GM23248 (cell line): ENCODE measurements around the gene ITIH4. TPM values are rescaled to one million over a fixed set of nuclear protein-coding genes. Genes with fewer than 3 reads are reported as not detected.

ENCODE experiments used
- DNase-seq: peaks from one replicate; pipeline ENCODE4 v3.0.0-alpha.2; 2015
- H2AFZ ChIP-seq: fragments of 200-600 bp; sonication (generic); 2 replicates; pipeline ENCODE4 v1.6.1; 2016; ENCODE audit warnings: antibody characterized with exemption
- H3F3A ChIP-seq: fragments of 200-600 bp; sonication (generic); 2 replicates; pipeline ENCODE4 v1.6.1; 2016; ENCODE audit warnings: mild to moderate bottlenecking, antibody characterized with exemption, mixed run types; ENCODE audit not compliant: insufficient read depth
- H3K27ac ChIP-seq: fragments of 200-600 bp; sonication (generic); 2 replicates; pipeline ENCODE4 v1.5.1; 2016; ENCODE audit warnings: mild to moderate bottlenecking
- H3K27me3 ChIP-seq: fragments of 200-600 bp; sonication (generic); replicated peaks from 2 replicates; pipeline ENCODE4 v1.6.1; 2016; ENCODE audit warnings: mild to moderate bottlenecking; ENCODE audit not compliant: insufficient read depth
- H3K36me3 ChIP-seq: fragments of 200-600 bp; sonication (generic); 2 replicates; pipeline ENCODE4 v1.6.1; 2016; ENCODE audit warnings: low read depth, mild to moderate bottlenecking
- H3K4me1 ChIP-seq: fragments of 200-600 bp; sonication (generic); 2 replicates; pipeline ENCODE4 v1.6.1; 2016; ENCODE audit warnings: mild to moderate bottlenecking; ENCODE audit not compliant: insufficient read depth
- H3K4me2 ChIP-seq: fragments of 200-600 bp; sonication (generic); one replicate; pipeline ENCODE4 v1.6.1; 2016; ENCODE audit warnings: mild to moderate bottlenecking; ENCODE audit not compliant: unreplicated experiment
- H3K4me3 ChIP-seq: fragments of 200-600 bp; sonication (generic); 2 replicates; pipeline ENCODE4 v1.5.1; 2016; ENCODE audit warnings: mild to moderate bottlenecking
- H3K79me2 ChIP-seq: fragments of 200-600 bp; sonication (generic); 2 replicates; pipeline ENCODE4 v1.6.1; 2016; ENCODE audit warnings: mild to moderate bottlenecking; ENCODE audit not compliant: insufficient read depth
- H3K9ac ChIP-seq: fragments of 200-600 bp; sonication (generic); 2 replicates; pipeline ENCODE4 v1.6.1; 2016; ENCODE audit warnings: mild to moderate bottlenecking
- H3K9me2 ChIP-seq: fragments of 200-600 bp; sonication (generic); 2 replicates; pipeline ENCODE4 v1.6.1; 2016; ENCODE audit warnings: mixed run types, mild to moderate bottlenecking, moderate library complexity; ENCODE audit not compliant: insufficient read depth
- H3K9me3 ChIP-seq: fragments of 200-600 bp; sonication (generic); one replicate; pipeline ENCODE4 v1.6.1; 2017; ENCODE audit warnings: low read depth
- H4K20me1 ChIP-seq: fragments of 200-600 bp; sonication (generic); 2 replicates; pipeline ENCODE4 v1.6.0; 2016; ENCODE audit not compliant: insufficient read depth
- EZH2 ChIP-seq: fragments of 200-600 bp; sonication (generic); IDR thresholded peaks from 2 replicates; pipeline ENCODE4 v1.6.1; 2018; ENCODE audit warnings: antibody characterized with exemption, mild to moderate bottlenecking; ENCODE audit not compliant: insufficient read depth, poor library complexity, severe bottlenecking
- EZH2phosphoT487 ChIP-seq: fragments of 200-600 bp; sonication (generic); IDR thresholded peaks from 2 replicates; pipeline ENCODE4 v1.6.1; 2018; ENCODE audit warnings: antibody characterized with exemption, moderate library complexity, mild to moderate bottlenecking, low read depth; ENCODE audit not compliant: insufficient read depth
- WGBS, 2 experiments: methylation state at CpG; one replicate each; pipeline ENCODE4 v1.1.6; 2015 to 2017; ENCODE audit warnings: low lambda C conversion rate in 2 of 2, low coverage in 1 of 2; ENCODE audit errors: missing lambda C conversion rate in 2 of 2; 5-methylcytosine and 5-hydroxymethylcytosine counted together
- in situ Hi-C: fragments of 300-500 bp; cut with MboI; formaldehyde crosslinking; loops from 2 replicates; pipeline ENCODE4 v1.15.0; 2020
- polyA plus RNA-seq: library from polyadenylated mRNA; unstranded; fragments of >200 nt; fragmentation: Nextera tagmentation; extraction: Ambion mirVana; gene quantifications from 2 replicates; pipeline ENCODE4 v1.2.1, GENCODE V29; 2016
- total RNA-seq: library from RNA; depleted of rRNA; stranded (reverse); fragments of >200 nt; shearing (Covaris generic); gene quantifications from 2 replicates; pipeline ENCODE4 v1.2.3, GENCODE V29; 2014

ITIH4 gene
- total and polyA plus RNA-seq, 2 experiments from 2014 or later, result 0.11 TPM; not detected in 1

DNA sequence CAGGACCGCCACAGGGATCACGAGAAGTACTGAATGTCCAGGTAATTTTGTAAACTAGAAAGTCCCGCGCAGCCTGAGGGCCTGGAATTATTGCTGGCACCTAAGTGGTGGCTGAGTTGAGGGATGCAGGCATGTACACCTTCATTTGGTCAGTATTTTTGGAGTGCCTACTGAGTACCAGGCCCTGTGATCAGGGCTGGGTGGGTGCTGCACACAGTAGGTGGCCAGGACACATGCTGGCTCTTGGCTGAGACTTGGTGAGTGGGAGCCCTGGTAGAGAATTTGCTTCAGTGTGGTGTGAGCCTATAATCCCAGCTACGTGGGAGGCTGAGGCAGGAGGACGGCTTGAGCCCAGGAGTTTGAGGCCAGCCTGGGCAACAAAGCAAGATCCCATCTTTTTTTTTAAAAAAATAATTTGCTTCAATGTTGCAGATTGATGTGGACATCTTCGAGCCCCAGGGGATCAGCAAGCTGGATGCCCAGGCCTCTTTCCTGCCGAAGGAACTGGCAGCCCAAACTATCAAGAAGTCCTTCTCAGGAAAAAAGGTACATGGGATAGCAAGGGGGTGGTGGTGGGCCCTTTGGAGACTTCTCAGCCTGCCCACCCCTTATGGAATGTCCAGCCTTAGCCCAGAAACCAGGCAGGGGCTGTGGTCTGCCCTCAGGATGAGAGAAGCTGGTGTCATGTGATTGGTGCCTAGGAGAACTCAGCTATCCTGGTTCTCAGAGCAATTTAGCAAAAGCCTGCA lies 50.5 kb downstream of the ITIH4 start:
- Histone ChIP-seq H4K20me1 (no peaks in the 10 kb centered on the region), H3F3A (no peaks in the 10 kb centered on the region), H3K4me3 (no peak overlapping the region), H3K36me3 (no peaks in the 10 kb centered on the region), H3K27me3 (0 out of 2 replicates have a peak, but pooled peaks cover 8% of the 10 kb centered on the region), H2AFZ (no peak overlapping the region), H3K27ac (no peak overlapping the region), H3K9ac (no peak overlapping the region), H3K4me2 (no peak overlapping the region), H3K9me2 (no peaks in the 10 kb centered on the region), H3K9me3 (no peaks in the 10 kb centered on the region), H3K79me2 (no peaks in the 10 kb centered on the region), H3K4me1 (no peaks in the 10 kb centered on the region)
- 52 to 60% methylated on average over 8 of the region's 8 CpGs for WGBS, 2 experiments
- DNase-seq, result no peak
- in situ Hi-C loops, result no loop called here
- TF ChIP-seq EZH2, result no peak

DNA sequence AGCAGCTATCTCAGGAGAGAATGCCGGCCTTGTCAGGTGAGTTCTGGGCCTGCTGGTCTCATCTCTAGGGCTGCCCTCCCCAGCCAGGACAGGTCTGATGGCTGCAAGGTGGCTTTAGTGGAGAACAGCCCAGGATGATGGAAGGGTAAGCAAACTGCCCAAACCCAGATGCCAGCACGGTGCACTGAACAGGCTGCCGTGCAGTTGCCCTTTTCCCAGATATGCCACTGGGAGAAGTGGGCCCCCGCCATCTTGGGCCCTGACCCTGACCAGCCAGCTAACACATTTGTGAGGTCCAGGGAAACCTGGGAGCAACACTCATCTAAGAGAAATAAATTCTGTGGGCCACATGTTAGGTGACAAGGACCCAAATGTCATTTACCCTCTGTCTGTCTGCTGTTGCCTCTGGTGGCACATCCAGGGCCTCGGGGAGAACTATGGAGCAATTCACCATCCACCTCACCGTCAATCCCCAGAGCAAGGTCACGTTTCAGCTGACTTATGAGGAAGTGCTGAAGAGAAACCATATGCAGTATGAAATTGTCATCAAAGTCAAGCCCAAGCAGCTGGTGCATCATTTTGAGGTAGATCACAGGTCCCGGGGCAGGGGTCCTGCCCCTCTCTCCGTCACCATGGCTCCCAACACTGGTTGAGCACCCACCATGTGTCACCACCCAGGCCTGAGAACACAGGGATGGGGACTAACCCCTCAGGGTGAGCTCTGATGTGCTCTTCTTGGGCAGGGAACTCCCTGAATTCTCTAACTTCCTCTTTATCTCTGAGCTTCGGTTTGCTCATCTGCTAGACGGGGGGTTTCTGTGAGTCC lies 51.2 kb downstream of the ITIH4 start:
- H4K20me1 ChIP-seq, result no peaks in the 10 kb centered on the region
- in situ Hi-C loops, result no loop called here
- H3K9me2 ChIP-seq, result no peaks in the 10 kb centered on the region
- H3K9ac ChIP-seq, result no peak overlapping the region
- 0 out of 2 replicates have a peak, but pooled peaks cover 8% of the 10 kb centered on the region for H3K27me3 ChIP-seq
- no peaks in the 10 kb centered on the region for H3K79me2 ChIP-seq
- no peaks in the 10 kb centered on the region for H3K9me3 ChIP-seq
- 45 to 52% methylated on average over 11 of the region's 11 CpGs for WGBS, 2 experiments
- H3K4me3 ChIP-seq, result no peak overlapping the region
- no peak for DNase-seq
- H3F3A ChIP-seq, result no peaks in the 10 kb centered on the region
- no peak overlapping the region for H2AFZ ChIP-seq
- H3K36me3 ChIP-seq, result no peaks in the 10 kb centered on the region
- no peaks in the 10 kb centered on the region for H3K4me1 ChIP-seq
- no peak overlapping the region for H3K27ac ChIP-seq
- no peak for TF ChIP-seq EZH2
- no peak for TF ChIP-seq EZH2phosphoT487
- H3K4me2 ChIP-seq, result no peak overlapping the region

DNA sequence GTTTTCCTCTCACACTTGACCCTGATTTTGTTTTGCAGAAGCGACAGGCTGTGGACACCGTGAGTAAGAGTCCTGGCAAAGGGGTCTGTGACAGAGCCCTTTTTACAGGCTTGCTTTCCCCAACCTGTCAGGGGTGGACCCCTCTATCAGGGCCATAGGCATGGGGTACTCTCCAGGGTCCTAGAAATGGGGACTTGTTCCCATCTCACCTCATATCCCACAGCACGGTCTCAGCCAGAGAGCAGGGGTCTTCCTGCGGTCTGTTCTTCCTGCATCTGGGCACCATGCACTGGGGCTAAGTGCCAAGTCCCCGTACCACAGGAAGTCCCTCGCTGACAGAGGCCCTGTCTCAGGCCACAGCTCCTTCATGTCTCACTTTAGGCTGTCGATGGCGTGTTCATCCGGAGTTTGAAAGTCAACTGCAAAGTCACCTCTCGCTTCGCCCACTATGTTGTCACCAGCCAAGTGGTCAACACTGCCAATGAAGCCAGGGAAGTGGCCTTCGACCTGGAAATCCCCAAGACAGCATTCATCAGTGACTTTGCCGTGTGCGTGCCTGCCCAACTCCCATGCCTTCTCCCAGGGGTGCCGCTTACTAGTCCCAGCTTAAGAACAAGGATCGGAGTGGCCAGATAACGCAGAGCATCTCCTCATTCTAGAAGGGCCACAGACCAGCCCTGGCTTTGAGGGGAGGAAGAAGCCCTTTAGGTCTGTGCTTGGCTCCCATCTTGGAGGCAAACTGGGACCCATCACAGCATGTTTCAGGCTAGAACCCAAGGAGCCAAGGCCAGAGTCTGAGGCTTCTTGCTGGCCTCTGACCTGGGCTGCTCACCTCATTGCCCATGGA lies 52.3 kb downstream of the ITIH4 start:
- Histone ChIP-seq H3K4me2 (no peak overlapping the region), H3K4me3 (no peak overlapping the region), H3K36me3 (no peaks in the 10 kb centered on the region), H2AFZ (no peak overlapping the region), H3K79me2 (no peaks in the 10 kb centered on the region), H4K20me1 (no peaks in the 10 kb centered on the region), H3F3A (no peaks in the 10 kb centered on the region), H3K9me2 (no peaks in the 10 kb centered on the region), H3K4me1 (no peaks in the 10 kb centered on the region), H3K9ac (no peak overlapping the region), H3K9me3 (no peaks in the 10 kb centered on the region), H3K27ac (no peak overlapping the region), H3K27me3 (0 out of 2 replicates have a peak, but pooled peaks cover 8% of the 10 kb centered on the region)
- no peak for DNase-seq
- 49 to 53% methylated on average over 17 of the region's 17 CpGs for WGBS, 2 experiments
- in situ Hi-C loops, result no loop called here
- TF ChIP-seq EZH2phosphoT487 (no peak), EZH2 (no peak)
